HEK293 (cell line): ENCODE results near the gene HAUS5.

Source experiments
- GFI1B ChIP-seq: fragments of 450-650 bp; formaldehyde crosslinking; IDR thresholded peaks from 2 replicates; pipeline ENCODE4 v1.5.1; 2016; ENCODE audit warnings: missing biosample characterization, missing genetic modification characterization
- HOXC10 ChIP-seq: sonication (generic); formaldehyde crosslinking; IDR thresholded peaks from 2 replicates; pipeline ENCODE4 v1.8.1; 2023; ENCODE audit warnings: mild to moderate bottlenecking, missing genetic modification reagents
- KLF7 ChIP-seq: fragments of 450-650 bp; formaldehyde crosslinking; IDR thresholded peaks from 2 replicates; pipeline ENCODE4 v1.5.1; 2016; ENCODE audit warnings: missing biosample characterization, missing genetic modification characterization, borderline replicate concordance
- KLF8 ChIP-seq: fragments of 450-650 bp; formaldehyde crosslinking; IDR thresholded peaks from 2 replicates; pipeline ENCODE4 v1.5.1; 2016; ENCODE audit warnings: missing biosample characterization, missing genetic modification characterization
- OSR2 ChIP-seq: fragments of 450-650 bp; formaldehyde crosslinking; IDR thresholded peaks from 2 replicates; pipeline ENCODE4 v1.5.1; 2016; ENCODE audit warnings: missing biosample characterization, missing genetic modification characterization
- SALL2 ChIP-seq: fragments of 450-650 bp; formaldehyde crosslinking; IDR thresholded peaks from 2 replicates; pipeline ENCODE4 v1.5.0; 2017; ENCODE audit warnings: missing biosample characterization, mild to moderate bottlenecking, missing genetic modification characterization, borderline replicate concordance
- ZBTB17 ChIP-seq: fragments of 450-650 bp; formaldehyde crosslinking; IDR thresholded peaks from 2 replicates; pipeline ENCODE4 v1.5.1; 2016; ENCODE audit warnings: missing biosample characterization, missing genetic modification characterization
- ZFP37 ChIP-seq: fragments of 450-650 bp; formaldehyde crosslinking; IDR thresholded peaks from 2 replicates; pipeline ENCODE4 v1.5.1; 2016; ENCODE audit warnings: missing biosample characterization, missing genetic modification characterization
- ZFP69B ChIP-seq: fragments of 450-650 bp; formaldehyde crosslinking; IDR thresholded peaks from 2 replicates; pipeline ENCODE4 v1.5.1; 2016; ENCODE audit warnings: missing biosample characterization, missing genetic modification characterization
- ZNF112 ChIP-seq: fragments of 450-650 bp; formaldehyde crosslinking; IDR thresholded peaks from 2 replicates; pipeline ENCODE4 v1.5.0; 2017; ENCODE audit warnings: missing biosample characterization, missing genetic modification characterization
- ZNF114 ChIP-seq: fragments of 450-650 bp; formaldehyde crosslinking; IDR thresholded peaks from 2 replicates; pipeline ENCODE4 v1.5.0; 2017; ENCODE audit warnings: missing biosample characterization, missing genetic modification characterization
- ZNF132 ChIP-seq: fragments of 450-650 bp; formaldehyde crosslinking; IDR thresholded peaks from 2 replicates; pipeline ENCODE4 v1.5.1; 2017; ENCODE audit warnings: missing biosample characterization, missing genetic modification characterization, borderline replicate concordance
- ZNF16 ChIP-seq: fragments of 450-650 bp; formaldehyde crosslinking; IDR thresholded peaks from 2 replicates; pipeline ENCODE4 v1.5.1; 2016; ENCODE audit warnings: low read depth, missing biosample characterization, missing genetic modification characterization
- ZNF169 ChIP-seq: fragments of 450-650 bp; formaldehyde crosslinking; IDR thresholded peaks from 2 replicates; pipeline ENCODE4 v1.5.1; 2016; ENCODE audit warnings: missing biosample characterization, missing genetic modification characterization
- ZNF202 ChIP-seq: fragments of 450-650 bp; formaldehyde crosslinking; IDR thresholded peaks from 2 replicates; pipeline ENCODE4 v1.5.1; 2016; ENCODE audit warnings: missing biosample characterization, missing genetic modification characterization, borderline replicate concordance
- ZNF239 ChIP-seq: fragments of 450-650 bp; formaldehyde crosslinking; IDR thresholded peaks from 2 replicates; pipeline ENCODE4 v1.5.1; 2016; ENCODE audit warnings: missing biosample characterization, missing genetic modification characterization
- ZNF24 ChIP-seq: fragments of 450-650 bp; formaldehyde crosslinking; IDR thresholded peaks from 2 replicates; pipeline ENCODE4 v1.5.1; 2016; ENCODE audit warnings: missing biosample characterization, missing genetic modification characterization
- ZNF292 ChIP-seq: fragments of 450-650 bp; formaldehyde crosslinking; IDR thresholded peaks from 2 replicates; pipeline ENCODE4 v1.5.1; 2016; ENCODE audit warnings: low read depth, missing biosample characterization, missing genetic modification characterization, borderline replicate concordance
- ZNF426 ChIP-seq: fragments of 450-650 bp; formaldehyde crosslinking; IDR thresholded peaks from 2 replicates; pipeline ENCODE4 v1.5.1; 2017; ENCODE audit warnings: missing biosample characterization, missing genetic modification characterization, mild to moderate bottlenecking, inconsistent platforms, moderate library complexity
- ZNF510 ChIP-seq: fragments of 450-650 bp; formaldehyde crosslinking; IDR thresholded peaks from 2 replicates; pipeline ENCODE4 v1.5.1; 2018; ENCODE audit warnings: mild to moderate bottlenecking, missing genetic modification characterization, missing biosample characterization; ENCODE audit not compliant: insufficient replicate concordance
- ZNF555 ChIP-seq: fragments of 450-650 bp; formaldehyde crosslinking; conservative IDR thresholded peaks from 2 replicates; pipeline ENCODE4 v1.5.1; 2017; ENCODE audit warnings: missing biosample characterization, mild to moderate bottlenecking, missing genetic modification characterization, inconsistent platforms
- ZNF623 ChIP-seq: fragments of 450-650 bp; formaldehyde crosslinking; IDR thresholded peaks from 2 replicates; pipeline ENCODE4 v1.5.1; 2016; ENCODE audit warnings: missing biosample characterization, missing genetic modification characterization
- ZNF677 ChIP-seq: fragments of 450-650 bp; IDR thresholded peaks from 2 replicates; pipeline ENCODE4 v1.5.0; 2018; ENCODE audit warnings: missing biosample characterization, mild to moderate bottlenecking, missing genetic modification characterization, moderate library complexity
- TF ChIP-seq, protein P1 (sequence below): fragments of 450-650 bp; formaldehyde crosslinking; IDR thresholded peaks from 2 replicates; pipeline ENCODE4 v1.5.0; 2017; ENCODE audit warnings: missing biosample characterization, missing genetic modification characterization, borderline replicate concordance
- TF ChIP-seq, protein P2 (sequence below): fragments of 450-650 bp; formaldehyde crosslinking; IDR thresholded peaks from 2 replicates; pipeline ENCODE4 v1.5.1; 2017; ENCODE audit warnings: missing biosample characterization, missing genetic modification characterization
- TF ChIP-seq, protein P3 (sequence below): fragments of 450-650 bp; formaldehyde crosslinking; IDR thresholded peaks from 2 replicates; pipeline ENCODE4 v1.5.1; 2016; ENCODE audit warnings: missing biosample characterization, missing genetic modification characterization
- TF ChIP-seq, protein P4 (sequence below): fragments of 450-650 bp; formaldehyde crosslinking; IDR thresholded peaks from 2 replicates; pipeline ENCODE4 v1.5.1; 2016; ENCODE audit warnings: missing biosample characterization, missing genetic modification characterization
- TF ChIP-seq, protein P5 (sequence below): fragments of 450-650 bp; formaldehyde crosslinking; IDR thresholded peaks from 2 replicates; pipeline ENCODE4 v1.5.1; 2016; ENCODE audit warnings: missing biosample characterization, missing genetic modification characterization

HAUS5 gene

DNA sequence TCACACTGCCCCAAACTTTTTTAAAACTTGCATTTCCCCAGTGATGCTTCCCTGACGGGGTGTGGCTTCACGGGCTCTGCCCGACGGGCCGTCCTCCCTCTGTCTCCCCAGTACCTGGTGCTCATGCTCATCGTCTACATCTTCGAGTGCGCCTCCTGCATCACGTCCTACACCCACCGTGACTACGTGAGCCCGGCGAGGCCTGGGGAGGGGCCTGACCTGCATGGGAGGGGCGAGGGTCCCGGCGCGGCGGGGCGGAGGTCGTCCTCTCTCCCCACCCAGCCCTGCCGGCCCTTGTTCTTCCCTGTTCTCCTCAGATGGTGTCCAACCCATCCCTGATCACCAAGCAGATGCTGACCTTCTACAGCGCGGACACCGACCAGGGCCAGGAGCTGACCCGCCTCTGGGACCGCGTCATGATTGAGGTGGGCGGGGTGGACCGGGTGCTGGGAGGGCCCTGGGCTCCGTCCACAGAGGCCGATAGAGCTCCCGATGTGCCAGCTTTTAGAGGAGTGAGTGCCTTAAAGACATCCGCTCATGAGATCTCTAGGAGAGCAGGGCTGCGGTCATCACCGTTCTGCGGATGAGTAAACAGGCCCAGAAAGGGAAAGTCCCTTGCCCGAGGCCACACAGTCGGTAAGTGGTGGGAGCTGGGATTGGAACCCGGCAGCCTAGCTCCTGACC is 60.7 kb downstream of the HAUS5 start (continued):
- TF ChIP-seq, protein P1, sequence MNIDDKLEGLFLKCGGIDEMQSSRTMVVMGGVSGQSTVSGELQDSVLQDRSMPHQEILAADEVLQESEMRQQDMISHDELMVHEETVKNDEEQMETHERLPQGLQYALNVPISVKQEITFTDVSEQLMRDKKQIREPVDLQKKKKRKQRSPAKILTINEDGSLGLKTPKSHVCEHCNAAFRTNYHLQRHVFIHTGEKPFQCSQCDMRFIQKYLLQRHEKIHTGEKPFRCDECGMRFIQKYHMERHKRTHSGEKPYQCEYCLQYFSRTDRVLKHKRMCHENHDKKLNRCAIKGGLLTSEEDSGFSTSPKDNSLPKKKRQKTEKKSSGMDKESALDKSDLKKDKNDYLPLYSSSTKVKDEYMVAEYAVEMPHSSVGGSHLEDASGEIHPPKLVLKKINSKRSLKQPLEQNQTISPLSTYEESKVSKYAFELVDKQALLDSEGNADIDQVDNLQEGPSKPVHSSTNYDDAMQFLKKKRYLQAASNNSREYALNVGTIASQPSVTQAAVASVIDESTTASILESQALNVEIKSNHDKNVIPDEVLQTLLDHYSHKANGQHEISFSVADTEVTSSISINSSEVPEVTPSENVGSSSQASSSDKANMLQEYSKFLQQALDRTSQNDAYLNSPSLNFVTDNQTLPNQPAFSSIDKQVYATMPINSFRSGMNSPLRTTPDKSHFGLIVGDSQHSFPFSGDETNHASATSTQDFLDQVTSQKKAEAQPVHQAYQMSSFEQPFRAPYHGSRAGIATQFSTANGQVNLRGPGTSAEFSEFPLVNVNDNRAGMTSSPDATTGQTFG (tag by site-specific recombination) = no peak
- TF ChIP-seq ZNF114 (tag by site-specific recombination) (no peak), ZBTB17 (tag by site-specific recombination) (peak; percentile 31; the same call in 1 of the 2 replicates), KLF7 (no peak), HOXC10 (CRISPR knock-in tag) (no peak), ZNF677 (tag by site-specific recombination) (no peak), KLF8 (peak; percentile 16; the same call in 1 of the 2 replicates), ZNF623 (tag by site-specific recombination) (no peak), ZFP37 (tag by site-specific recombination) (no peak), ZNF169 (tag by site-specific recombination) (no peak), GFI1B (tag by site-specific recombination) (no peak), ZNF239 (tag by site-specific recombination) (no peak), ZNF202 (no peak), ZNF555 (no peak), ZNF292 (tag by site-specific recombination) (no peak), ZNF132 (tag by site-specific recombination) (no peak), ZNF426 (tag by site-specific recombination) (no peak), ZNF24 (tag by site-specific recombination) (no peak), OSR2 (no peak), ZFP69B (tag by site-specific recombination) (0 out of 2 replicates have a peak, but pooled peaks have one; percentile 7), ZNF510 (tag by site-specific recombination) (no peak), ZNF16 (tag by site-specific recombination) (no peak), SALL2 (tag by site-specific recombination) (no peak), ZNF112 (tag by site-specific recombination) (no peak)
- TF ChIP-seq, protein P2, sequence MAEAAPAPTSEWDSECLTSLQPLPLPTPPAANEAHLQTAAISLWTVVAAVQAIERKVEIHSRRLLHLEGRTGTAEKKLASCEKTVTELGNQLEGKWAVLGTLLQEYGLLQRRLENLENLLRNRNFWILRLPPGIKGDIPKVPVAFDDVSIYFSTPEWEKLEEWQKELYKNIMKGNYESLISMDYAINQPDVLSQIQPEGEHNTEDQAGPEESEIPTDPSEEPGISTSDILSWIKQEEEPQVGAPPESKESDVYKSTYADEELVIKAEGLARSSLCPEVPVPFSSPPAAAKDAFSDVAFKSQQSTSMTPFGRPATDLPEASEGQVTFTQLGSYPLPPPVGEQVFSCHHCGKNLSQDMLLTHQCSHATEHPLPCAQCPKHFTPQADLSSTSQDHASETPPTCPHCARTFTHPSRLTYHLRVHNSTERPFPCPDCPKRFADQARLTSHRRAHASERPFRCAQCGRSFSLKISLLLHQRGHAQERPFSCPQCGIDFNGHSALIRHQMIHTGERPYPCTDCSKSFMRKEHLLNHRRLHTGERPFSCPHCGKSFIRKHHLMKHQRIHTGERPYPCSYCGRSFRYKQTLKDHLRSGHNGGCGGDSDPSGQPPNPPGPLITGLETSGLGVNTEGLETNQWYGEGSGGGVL (tag by site-specific recombination) = no peak
- TF ChIP-seq, protein P3, sequence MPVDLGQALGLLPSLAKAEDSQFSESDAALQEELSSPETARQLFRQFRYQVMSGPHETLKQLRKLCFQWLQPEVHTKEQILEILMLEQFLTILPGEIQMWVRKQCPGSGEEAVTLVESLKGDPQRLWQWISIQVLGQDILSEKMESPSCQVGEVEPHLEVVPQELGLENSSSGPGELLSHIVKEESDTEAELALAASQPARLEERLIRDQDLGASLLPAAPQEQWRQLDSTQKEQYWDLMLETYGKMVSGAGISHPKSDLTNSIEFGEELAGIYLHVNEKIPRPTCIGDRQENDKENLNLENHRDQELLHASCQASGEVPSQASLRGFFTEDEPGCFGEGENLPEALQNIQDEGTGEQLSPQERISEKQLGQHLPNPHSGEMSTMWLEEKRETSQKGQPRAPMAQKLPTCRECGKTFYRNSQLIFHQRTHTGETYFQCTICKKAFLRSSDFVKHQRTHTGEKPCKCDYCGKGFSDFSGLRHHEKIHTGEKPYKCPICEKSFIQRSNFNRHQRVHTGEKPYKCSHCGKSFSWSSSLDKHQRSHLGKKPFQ (tag by site-specific recombination) = no peak
- TF ChIP-seq, protein P4, sequence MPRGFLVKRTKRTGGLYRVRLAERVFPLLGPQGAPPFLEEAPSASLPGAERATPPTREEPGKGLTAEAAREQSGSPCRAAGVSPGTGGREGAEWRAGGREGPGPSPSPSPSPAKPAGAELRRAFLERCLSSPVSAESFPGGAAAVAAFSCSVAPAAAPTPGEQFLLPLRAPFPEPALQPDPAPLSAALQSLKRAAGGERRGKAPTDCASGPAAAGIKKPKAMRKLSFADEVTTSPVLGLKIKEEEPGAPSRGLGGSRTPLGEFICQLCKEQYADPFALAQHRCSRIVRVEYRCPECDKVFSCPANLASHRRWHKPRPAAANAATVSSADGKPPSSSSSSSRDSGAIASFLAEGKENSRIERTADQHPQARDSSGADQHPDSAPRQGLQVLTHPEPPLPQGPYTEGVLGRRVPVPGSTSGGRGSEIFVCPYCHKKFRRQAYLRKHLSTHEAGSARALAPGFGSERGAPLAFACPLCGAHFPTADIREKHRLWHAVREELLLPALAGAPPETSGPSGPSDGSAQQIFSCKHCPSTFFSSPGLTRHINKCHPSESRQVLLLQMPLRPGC (tag by site-specific recombination) = no peak
- TF ChIP-seq, protein P5, sequence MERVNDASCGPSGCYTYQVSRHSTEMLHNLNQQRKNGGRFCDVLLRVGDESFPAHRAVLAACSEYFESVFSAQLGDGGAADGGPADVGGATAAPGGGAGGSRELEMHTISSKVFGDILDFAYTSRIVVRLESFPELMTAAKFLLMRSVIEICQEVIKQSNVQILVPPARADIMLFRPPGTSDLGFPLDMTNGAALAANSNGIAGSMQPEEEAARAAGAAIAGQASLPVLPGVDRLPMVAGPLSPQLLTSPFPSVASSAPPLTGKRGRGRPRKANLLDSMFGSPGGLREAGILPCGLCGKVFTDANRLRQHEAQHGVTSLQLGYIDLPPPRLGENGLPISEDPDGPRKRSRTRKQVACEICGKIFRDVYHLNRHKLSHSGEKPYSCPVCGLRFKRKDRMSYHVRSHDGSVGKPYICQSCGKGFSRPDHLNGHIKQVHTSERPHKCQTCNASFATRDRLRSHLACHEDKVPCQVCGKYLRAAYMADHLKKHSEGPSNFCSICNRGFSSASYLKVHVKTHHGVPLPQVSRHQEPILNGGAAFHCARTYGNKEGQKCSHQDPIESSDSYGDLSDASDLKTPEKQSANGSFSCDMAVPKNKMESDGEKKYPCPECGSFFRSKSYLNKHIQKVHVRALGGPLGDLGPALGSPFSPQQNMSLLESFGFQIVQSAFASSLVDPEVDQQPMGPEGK (tag by site-specific recombination) = peak; percentile 68
- TF ChIP-seq, all 188 proteins: peak for 20
